Left kidney (tissue), 2 donors: Measurements from ENCODE around the gene CES2. TPM values are rescaled to one million over a fixed set of nuclear protein-coding genes. Genes with fewer than 3 reads are reported as not detected.
"Not testable (repeated sequence)": the region's sequence is repeated elsewhere in the genome, so short reads cannot be mapped to it uniquely, and the experiment has no call there.

Source experiments
- DNase-seq: peaks from one replicate; pipeline ENCODE4 v3.0.0-alpha.2; 2013
- polyA plus RNA-seq: library from polyadenylated mRNA; unstranded; fragments of 120-200 nt; gene quantifications from one replicate; pipeline ENCODE4 v1.2.1, GENCODE V29; 2013; ENCODE audit not compliant: insufficient read length

CES2 gene
- polyA plus RNA-seq, 1 donor = 41.1 TPM

GRCh38 chr16:66953462-66954096, 18.3 kb downstream of the CES2 start:
- DNase-seq = no peak

GRCh38 chr16:66954097-66954659, 18.9 kb downstream of the CES2 start:
- peak; percentile 83 for DNase-seq

DNA sequence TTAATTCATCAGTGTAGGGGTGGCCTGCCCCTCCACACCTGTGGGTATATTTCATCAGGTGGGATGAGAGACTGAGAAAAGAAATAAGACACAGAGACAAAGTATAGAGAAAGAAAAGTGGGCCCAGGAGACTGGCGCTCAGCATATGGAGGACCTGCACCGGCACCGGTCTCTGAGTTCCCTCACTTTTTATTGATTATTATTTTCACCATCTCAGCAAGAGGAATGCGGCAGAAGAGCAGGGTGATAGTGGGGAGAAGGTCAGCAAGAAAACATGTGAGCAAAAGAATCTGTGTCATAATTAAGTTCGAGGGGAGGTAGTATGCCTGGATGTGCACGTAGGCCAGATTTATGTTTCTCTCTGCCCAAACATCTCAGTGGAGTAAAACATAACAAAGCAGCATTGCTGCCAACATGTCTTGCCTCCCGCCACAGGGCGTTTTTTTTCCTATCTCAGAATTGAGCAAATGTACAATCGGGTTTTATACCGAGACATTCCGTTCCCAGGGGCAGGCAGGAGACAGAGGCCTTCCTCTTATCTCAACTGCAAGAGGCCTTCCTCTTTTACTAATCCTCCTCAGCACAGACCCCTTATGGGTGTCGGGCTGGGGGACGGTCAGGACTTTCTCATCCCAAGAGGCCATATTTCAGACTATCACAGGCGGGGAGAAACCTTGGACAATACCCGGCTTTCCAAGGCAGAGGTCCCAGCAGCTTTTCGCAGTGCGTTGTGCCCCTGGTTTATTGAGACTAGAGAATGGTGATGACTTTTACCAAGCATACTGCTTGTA, 20.2 kb downstream of the CES2 start:
- not testable (repeated sequence) for DNase-seq

GRCh38 chr16:66956154-66956457, 20.8 kb downstream of the CES2 start:
- DNase-seq = not testable (repeated sequence)

- no peak for DNase-seq
These were observed 23.8 kb downstream of the CES2 start for GRCh38 chr16:66958857-66959703.

- DNase-seq = no peak
These were observed 24.4 kb downstream of the CES2 start for GRCh38 chr16:66959704-66960161.

- no peak for DNase-seq
These were observed 25.0 kb downstream of the CES2 start for GRCh38 chr16:66960270-66960669.

GRCh38 chr16:66961065-66961744, 25.9 kb downstream of the CES2 start, which contains the start of gene CES3:
TSS of gene CES3 (plus strand) at chr16:66961266. CDS start at chr16:66961308, 42 bp downstream.
- DNase-seq = peak; percentile 46

GRCh38 chr16:66961914-66962313, 26.6 kb downstream of the CES2 start:
- DNase-seq = no peak

DNA sequence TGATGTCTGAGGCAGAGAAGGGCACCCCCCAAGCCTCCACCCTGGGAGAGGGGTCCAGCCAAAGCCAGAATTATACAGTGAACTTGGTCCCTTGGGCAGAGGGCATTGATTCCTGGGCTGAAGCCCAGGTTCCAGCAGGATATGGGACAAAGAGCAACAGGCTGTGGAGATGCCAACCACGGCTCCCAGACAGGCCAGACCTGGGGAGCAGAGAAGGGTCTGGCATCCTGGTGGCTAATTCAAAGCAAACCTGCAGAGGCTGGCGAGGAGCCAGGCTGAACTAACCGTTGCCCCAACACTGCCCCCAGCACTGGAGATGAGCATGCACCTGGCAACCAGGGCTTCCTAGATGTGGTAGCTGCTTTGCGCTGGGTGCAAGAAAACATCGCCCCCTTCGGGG, 28.7 kb downstream of the CES2 start:
- no peak for DNase-seq

DNA sequence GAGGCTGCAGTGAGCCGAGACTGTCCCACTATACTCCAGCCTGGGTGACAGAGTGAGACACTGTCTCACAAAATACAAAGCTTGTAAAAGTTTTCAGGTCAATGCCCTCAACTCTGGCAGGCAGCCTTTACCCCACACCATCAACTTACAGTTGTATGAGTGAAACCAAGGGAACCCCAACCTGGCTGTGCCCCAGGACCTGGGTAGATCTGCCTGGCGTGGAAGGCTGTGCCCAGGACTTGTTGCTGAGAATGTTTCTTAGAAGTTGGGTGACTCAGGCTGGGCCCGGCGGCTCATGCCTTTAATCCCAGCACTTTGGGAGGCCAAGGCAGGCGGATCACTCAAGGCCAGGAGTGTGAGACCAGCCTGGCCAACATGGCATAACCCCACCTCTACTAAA, 33.5 kb downstream of the CES2 start:
- no peak for DNase-seq

GRCh38 chr16:66970775-66971720, 35.7 kb downstream of the CES2 start:
- no peak for DNase-seq

- no peak for DNase-seq
These were observed 37.7 kb downstream of the CES2 start for GRCh38 chr16:66972983-66973382.

GRCh38 chr16:66973716-66974115, 38.4 kb downstream of the CES2 start:
- DNase-seq = no peak

GRCh38 chr16:66974156-66974931, 39.0 kb downstream of the CES2 start:
- DNase-seq = not testable (repeated sequence)

DNA sequence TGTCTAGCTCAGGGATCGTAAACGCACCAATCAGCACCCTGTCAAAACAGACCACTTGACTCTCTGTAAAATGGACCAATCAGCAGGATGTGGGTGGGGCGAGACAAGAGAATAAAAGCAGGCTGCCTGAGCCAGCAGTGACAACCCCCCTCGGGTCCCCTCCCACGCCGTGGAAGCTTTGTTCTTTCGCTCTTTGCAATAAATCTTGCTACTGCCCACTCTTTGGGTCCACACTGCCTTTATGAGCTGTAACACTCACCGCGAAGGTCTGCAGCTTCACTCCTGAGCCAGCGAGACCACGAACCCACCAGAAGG, 39.6 kb downstream of the CES2 start:
- not testable (repeated sequence) for DNase-seq

DNA sequence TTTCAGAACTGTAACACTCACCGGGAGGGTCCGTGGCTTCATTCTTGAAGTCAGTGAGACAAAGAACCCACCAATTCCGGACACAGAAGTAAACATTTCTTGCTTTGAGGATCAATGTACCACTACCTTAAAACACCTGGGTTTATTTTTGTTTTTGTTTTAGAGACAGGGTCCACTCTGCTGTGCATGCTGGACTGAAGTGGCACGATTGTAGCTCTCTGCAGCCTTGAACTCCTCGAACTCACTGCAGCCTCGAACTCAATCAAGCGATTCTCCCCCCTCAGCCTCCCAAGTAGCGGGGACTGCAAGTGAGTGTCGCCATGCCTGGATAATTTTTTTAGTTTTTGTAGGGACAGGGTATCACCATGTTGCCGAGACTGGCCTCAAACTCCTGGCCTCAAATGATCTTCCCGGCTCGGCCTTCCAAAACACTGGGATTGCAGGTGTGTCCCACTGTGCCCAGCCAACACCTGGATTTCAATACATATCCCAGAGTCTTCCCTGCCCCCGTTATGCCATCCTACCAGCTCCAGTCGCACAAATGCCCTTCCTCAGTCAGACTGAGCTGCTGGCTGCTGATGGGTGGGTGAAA, 40.1 kb downstream of the CES2 start:
- DNase-seq = no peak

DNA sequence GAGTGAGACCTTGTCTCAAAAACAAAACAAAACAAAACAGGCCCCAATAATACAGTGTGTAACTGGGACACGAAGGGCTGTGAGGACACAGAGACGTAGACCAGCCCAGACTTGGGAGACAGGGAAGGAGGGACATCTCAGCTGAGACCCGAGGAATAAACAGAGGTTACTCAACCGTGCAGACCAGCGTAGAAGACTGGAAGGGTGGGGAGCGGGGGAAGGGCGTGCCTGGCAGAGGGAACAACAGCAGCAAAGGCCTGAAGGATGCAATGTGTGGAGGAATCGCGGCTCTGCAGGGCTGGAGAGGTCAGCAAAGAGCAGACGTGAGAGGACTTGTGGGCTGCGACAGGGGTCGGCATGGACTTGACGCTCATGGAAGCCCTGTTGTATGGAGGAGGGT, 41.4 kb downstream of the CES2 start:
- no peak for DNase-seq

DNA sequence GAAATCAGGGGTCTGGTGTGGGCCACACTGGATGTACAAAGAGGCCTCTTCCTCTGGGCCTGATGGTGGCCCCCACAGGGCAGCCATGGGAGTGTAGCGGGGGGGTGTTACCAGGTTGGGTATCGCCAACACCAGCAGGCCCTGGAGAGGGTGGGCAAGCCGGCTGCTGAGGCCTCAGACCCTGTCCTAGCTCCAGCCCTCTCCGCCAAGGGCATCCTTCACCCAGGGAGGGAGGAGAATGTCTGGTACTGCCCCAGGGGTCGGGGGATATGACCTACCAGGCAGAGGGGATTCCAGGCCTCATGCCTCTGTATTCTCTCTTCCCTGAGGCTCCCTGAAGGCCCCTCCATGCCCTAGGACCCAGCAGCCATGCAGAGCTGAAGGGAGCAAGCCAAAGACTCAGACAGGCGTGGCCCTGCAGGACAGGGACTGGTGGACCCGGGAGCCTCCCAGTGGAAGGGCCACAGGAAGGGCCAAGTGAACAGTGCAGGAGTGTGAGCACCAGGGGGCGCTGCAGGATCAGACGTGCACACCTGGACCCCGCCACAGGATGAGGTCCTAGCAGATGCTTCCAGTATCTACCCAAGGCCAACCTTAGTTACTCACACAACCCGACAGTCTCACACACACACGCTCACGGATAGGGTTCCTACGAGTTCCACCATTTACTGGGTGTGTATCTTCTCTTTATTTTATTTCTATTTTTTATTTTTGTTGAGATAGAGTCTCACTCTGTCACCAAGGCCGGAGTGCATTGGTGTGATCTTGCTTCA, 42.2 kb downstream of the CES2 start:
- DNase-seq = peak; percentile 71
